GM23338 (cell line): ENCODE results near the gene SBF2. TPM values are rescaled to one million over a fixed set of nuclear protein-coding genes. Genes with fewer than 3 reads are reported as not detected.

Experiments used
- ATAC-seq: fragments of 200-7000 bp; cut with Tn5 transposase; 3 replicates; pipeline ENCODE4 v1.9.1; 2020
- DNase-seq: peaks from one replicate; pipeline ENCODE4 v3.0.0-alpha.2; 2015; ENCODE audit warnings: low spot score
- H2AFZ ChIP-seq: fragments of 200-600 bp; sonication (generic); 2 replicates; pipeline ENCODE4 v1.8.0; 2016; ENCODE audit warnings: antibody characterized with exemption, mild to moderate bottlenecking, moderate library complexity
- H3F3A ChIP-seq: fragments of 200-600 bp; sonication (generic); replicated peaks from 2 replicates; pipeline ENCODE4 v1.8.0; 2017; ENCODE audit warnings: antibody characterized with exemption, mixed run types, low read depth
- H3K27ac ChIP-seq: fragments of 200-600 bp; sonication (generic); 2 replicates; pipeline ENCODE4 v1.6.1; 2016; ENCODE audit warnings: low read depth
- H3K27me3 ChIP-seq: fragments of 200-600 bp; sonication (generic); 2 replicates; pipeline ENCODE4 v1.8.0; 2016; ENCODE audit warnings: mild to moderate bottlenecking, mixed run types, moderate library complexity; ENCODE audit not compliant: insufficient read depth
- H3K36me3 ChIP-seq: fragments of 200-600 bp; sonication (generic); 2 replicates; pipeline ENCODE4 v1.8.0; 2016; ENCODE audit warnings: mild to moderate bottlenecking; ENCODE audit not compliant: insufficient read depth
- H3K4me1 ChIP-seq: fragments of 200-600 bp; sonication (generic); 2 replicates; pipeline ENCODE4 v1.8.0; 2016; ENCODE audit warnings: mild to moderate bottlenecking, moderate library complexity; ENCODE audit not compliant: insufficient read depth
- H3K4me2 ChIP-seq: fragments of 200-600 bp; sonication (generic); 2 replicates; pipeline ENCODE4 v1.7.1; 2017; ENCODE audit warnings: mixed run types
- H3K4me3 ChIP-seq: fragments of 200-600 bp; sonication (generic); 2 replicates; pipeline ENCODE4 v1.6.1; 2016; ENCODE audit warnings: mixed run types
- H3K79me2 ChIP-seq: fragments of 200-600 bp; sonication (generic); replicated peaks from 2 replicates; pipeline ENCODE4 v1.8.0; 2017; ENCODE audit warnings: mild to moderate bottlenecking; ENCODE audit not compliant: insufficient read depth
- H3K9me2 ChIP-seq: fragments of 200-600 bp; sonication (generic); 2 replicates; pipeline ENCODE4 v1.8.0; 2017; ENCODE audit not compliant: insufficient read depth
- H4K20me1 ChIP-seq: fragments of 200-600 bp; sonication (generic); replicated peaks from 2 replicates; pipeline ENCODE4 v1.8.0; 2017; ENCODE audit warnings: mild to moderate bottlenecking; ENCODE audit not compliant: insufficient read depth
- H3K27ac Mint-ChIP-seq: 2 replicates; pipeline ENCODE4 v1.8.0; 2020; ENCODE audit warnings: inconsistent platforms, mild to moderate bottlenecking, moderate library complexity, mixed read lengths
- H3K27me3 Mint-ChIP-seq: 3 replicates; pipeline ENCODE4 v1.8.0; 2022; ENCODE audit warnings: low read depth, mild to moderate bottlenecking, moderate library complexity, mixed read lengths, inconsistent platforms; ENCODE audit not compliant: insufficient read depth, poor library complexity
- H3K36me3 Mint-ChIP-seq: 3 replicates; pipeline ENCODE4 v1.8.0; 2021; ENCODE audit warnings: low read depth, mild to moderate bottlenecking, inconsistent platforms, moderate library complexity, mixed read lengths
- H3K4me1 Mint-ChIP-seq: 3 replicates; pipeline ENCODE4 v1.8.0; 2020; ENCODE audit warnings: mild to moderate bottlenecking, inconsistent platforms, mixed read lengths
- H3K4me3 Mint-ChIP-seq: 3 replicates; pipeline ENCODE4 v1.8.0; 2021; ENCODE audit warnings: moderate library complexity, mild to moderate bottlenecking, inconsistent platforms, mixed read lengths
- H3K9me3 Mint-ChIP-seq: 3 replicates; pipeline ENCODE4 v1.8.0; 2020; ENCODE audit warnings: moderate library complexity, mild to moderate bottlenecking, inconsistent platforms, mixed read lengths
- CREB1 ChIP-seq: fragments of 250-450 bp; sonication (Bioruptor Pico); IDR thresholded peaks from 2 replicates; pipeline ENCODE4 v1.5.0; 2020; ENCODE audit warnings: low read depth, mild to moderate bottlenecking, moderate library complexity
- JUNB ChIP-seq: IDR thresholded peaks from one replicate; pipeline ENCODE4 v1.6.1; 2016; ENCODE audit warnings: antibody characterized with exemption; ENCODE audit not compliant: unreplicated experiment
- NANOG ChIP-seq: IDR thresholded peaks from 2 replicates; pipeline ENCODE4 v1.6.1; 2016; ENCODE audit warnings: antibody characterized with exemption, borderline replicate concordance
- POLR2AphosphoS5 ChIP-seq: IDR thresholded peaks from 2 replicates; pipeline ENCODE4 v1.6.1; 2016; ENCODE audit warnings: antibody characterized with exemption, low read depth
- ZNF114 ChIP-seq: fragments of 250-450 bp; sonication (Bioruptor Pico); IDR thresholded peaks from 2 replicates; pipeline ENCODE4 v1.5.0; 2020; ENCODE audit warnings: mild to moderate bottlenecking, moderate library complexity
- ZNF331 ChIP-seq: fragments of 250-450 bp; sonication (Bioruptor Pico); IDR thresholded peaks from 2 replicates; pipeline ENCODE4 v1.5.0; 2020; ENCODE audit warnings: low read depth, mild to moderate bottlenecking, moderate library complexity
- polyA plus RNA-seq: library from polyadenylated mRNA; unstranded; fragments of >200 nt; fragmentation: Nextera tagmentation; extraction: Ambion mirVana; gene quantifications from 2 replicates; pipeline ENCODE4 v1.2.1, GENCODE V29; 2016
- total RNA-seq: library from RNA; depleted of rRNA; stranded (reverse); fragments of >200 nt; shearing (Covaris generic); gene quantifications from 2 replicates; pipeline ENCODE4 v1.2.3, GENCODE V29; 2014
- TF ChIP-seq, protein P1 (sequence below): IDR thresholded peaks from 2 replicates; pipeline ENCODE4 v1.6.1; 2016; ENCODE audit warnings: antibody characterized with exemption
- TF ChIP-seq, protein P2 (sequence below): fragments of 250-450 bp; sonication (Bioruptor Pico); IDR thresholded peaks from 2 replicates; pipeline ENCODE4 v1.5.0; 2020; ENCODE audit warnings: mild to moderate bottlenecking, moderate library complexity
- TF ChIP-seq, protein P3 (sequence below), 2 experiments: fragments of 200-600 bp in 1 of 2; sonication (generic) in 1 of 2; conservative IDR thresholded peaks; 2 replicates each; pipeline versions ENCODE4 v1.5.1 to v1.6.1; 2016 to 2017; ENCODE audit warnings: antibody characterized with exemption in 2 of 2, low read depth in 2 of 2, mild to moderate bottlenecking in 2 of 2, moderate library complexity in 1 of 2

Gene SBF2
- total and polyA plus RNA-seq, 2 experiments from 2014 or later, result 25.6 to 53.5 TPM

DNA sequence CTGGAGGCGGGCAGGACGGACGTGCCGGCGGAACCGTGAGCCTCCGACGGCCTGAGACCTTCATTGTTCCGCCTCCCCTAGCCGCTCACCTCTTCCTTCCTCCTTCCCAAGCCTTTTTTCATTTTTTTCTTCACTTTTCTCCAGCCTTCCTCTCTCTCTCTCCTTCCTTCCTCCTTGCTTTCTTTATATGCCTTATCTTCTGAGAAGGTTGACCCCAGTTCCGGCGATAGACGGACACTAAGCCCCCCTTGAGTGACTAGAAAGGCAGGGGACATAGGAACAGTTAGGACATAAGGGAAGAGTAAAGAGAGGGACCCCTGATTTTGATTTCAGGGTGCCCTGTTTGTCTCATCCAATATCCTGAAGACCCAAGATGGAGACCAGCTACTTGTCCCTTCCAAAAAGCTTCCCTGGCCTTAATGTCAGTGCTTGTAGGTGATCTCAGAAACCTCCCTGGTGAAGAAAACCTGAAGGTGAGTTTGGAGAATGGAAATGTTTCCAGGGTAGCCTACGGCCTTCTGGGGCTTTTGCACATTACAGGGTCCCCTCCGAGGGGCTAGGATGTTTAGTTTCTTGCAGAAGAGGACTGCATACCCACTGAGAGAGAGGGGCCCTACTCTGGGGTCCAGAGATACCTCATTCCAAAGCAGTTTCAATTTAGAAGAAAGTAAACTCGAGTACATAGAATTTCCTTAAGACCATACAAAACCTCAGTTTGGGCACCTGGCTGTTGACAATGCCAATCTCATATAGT, 14.4 kb upstream of the SBF2 start:
- Histone ChIP-seq H3K27ac (peak overlapping the region; percentile 72; the same call in 1 of the 2 replicates), H3F3A (0 out of 2 replicates have a peak, but pooled peaks cover 17% of the 10 kb centered on the region), H3K27me3 (peaks cover 46% of the 10 kb centered on the region), H3K4me2 (peak overlapping the region; percentile 69), H4K20me1 (peaks cover 5% of the 10 kb centered on the region; the same call in 1 of the 2 replicates), H3K36me3 (no peaks in the 10 kb centered on the region), H3K79me2 (peaks cover 23% of the 10 kb centered on the region), H3K9me2 (no peaks in the 10 kb centered on the region), H3K4me1 (peaks cover 16% of the 10 kb centered on the region), H3K4me3 (peak overlapping the region; percentile 92), H2AFZ (no peak overlapping the region)
- TF ChIP-seq ZNF114 (CRISPR knock-in tag), result no peak
- TF ChIP-seq ZNF331 (CRISPR knock-in tag), result no peak
- peaks cover 39% of the 10 kb centered on the region for H3K27me3 Mint-ChIP-seq
- no peak for ATAC-seq
- H3K4me3 Mint-ChIP-seq, result peak overlapping the region; percentile 79
- no peak for DNase-seq
- peaks cover 28% of the 10 kb centered on the region for H3K4me1 Mint-ChIP-seq
- H3K36me3 Mint-ChIP-seq, result peaks cover 51% of the 10 kb centered on the region
- peak overlapping the region; percentile 91 for H3K27ac Mint-ChIP-seq
- H3K9me3 Mint-ChIP-seq, result peaks cover 20% of the 10 kb centered on the region

DNA sequence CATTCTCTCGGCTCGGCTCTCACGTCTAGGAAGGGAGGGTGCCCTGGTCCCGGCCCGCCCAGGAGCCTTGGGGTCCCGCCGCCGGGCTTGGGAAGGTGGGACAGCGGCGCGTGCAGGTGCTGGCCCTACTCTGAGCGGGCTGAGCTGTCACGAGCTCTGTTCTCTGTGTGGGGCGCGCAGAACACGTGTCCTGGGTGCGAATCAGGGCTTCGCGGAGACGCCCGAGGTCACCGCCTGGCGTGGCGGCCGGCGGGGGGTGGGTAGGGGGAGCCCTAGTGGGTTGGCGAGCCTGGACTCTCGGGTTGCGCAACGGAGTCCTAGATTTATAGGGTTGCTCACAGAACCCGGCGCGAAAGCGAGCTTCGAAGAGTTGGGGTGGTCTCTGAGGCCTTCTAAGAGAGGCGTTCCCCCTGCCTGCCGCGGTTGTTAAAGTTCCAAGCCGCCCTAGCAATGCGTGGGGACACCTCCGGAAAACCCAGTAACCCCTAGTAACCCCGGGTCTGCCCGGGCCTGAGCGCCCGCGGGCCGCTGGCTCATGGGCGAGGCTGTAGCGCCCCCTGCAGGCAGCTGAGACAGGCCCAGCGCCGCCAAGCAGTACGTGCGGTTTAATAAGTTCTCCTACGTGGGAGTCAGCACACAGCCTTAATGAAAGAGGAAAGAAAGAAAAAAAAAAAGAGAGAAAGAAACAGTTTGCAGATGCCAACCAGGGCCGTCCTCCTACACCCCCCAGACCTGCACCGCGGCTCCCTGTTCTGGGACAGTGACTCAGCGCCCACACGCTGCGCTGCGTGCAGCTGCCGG, 13.6 kb upstream of the SBF2 start:
- Histone ChIP-seq H2AFZ (no peak overlapping the region), H3K27me3 (peaks cover 54% of the 10 kb centered on the region), H3K79me2 (peaks cover 23% of the 10 kb centered on the region), H3K4me3 (peak overlapping the region; percentile 92), H3K4me2 (peak overlapping the region; percentile 69), H3K9me2 (no peaks in the 10 kb centered on the region), H3F3A (peaks cover 21% of the 10 kb centered on the region; the same call in 1 of the 2 replicates), H4K20me1 (peaks cover 5% of the 10 kb centered on the region; the same call in 1 of the 2 replicates), H3K27ac (peak overlapping the region; percentile 72), H3K4me1 (peaks cover 16% of the 10 kb centered on the region), H3K36me3 (no peaks in the 10 kb centered on the region)
- peaks cover 46% of the 10 kb centered on the region for H3K27me3 Mint-ChIP-seq
- H3K4me1 Mint-ChIP-seq, result peaks cover 28% of the 10 kb centered on the region
- peak; percentile 28 for ATAC-seq
- peak overlapping the region; percentile 91 for H3K27ac Mint-ChIP-seq
- DNase-seq, result peak; percentile 88
- TF ChIP-seq, protein P1, sequence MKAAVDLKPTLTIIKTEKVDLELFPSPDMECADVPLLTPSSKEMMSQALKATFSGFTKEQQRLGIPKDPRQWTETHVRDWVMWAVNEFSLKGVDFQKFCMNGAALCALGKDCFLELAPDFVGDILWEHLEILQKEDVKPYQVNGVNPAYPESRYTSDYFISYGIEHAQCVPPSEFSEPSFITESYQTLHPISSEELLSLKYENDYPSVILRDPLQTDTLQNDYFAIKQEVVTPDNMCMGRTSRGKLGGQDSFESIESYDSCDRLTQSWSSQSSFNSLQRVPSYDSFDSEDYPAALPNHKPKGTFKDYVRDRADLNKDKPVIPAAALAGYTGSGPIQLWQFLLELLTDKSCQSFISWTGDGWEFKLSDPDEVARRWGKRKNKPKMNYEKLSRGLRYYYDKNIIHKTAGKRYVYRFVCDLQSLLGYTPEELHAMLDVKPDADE, result no peak
- TF ChIP-seq ZNF331 (CRISPR knock-in tag) (no peak), JUNB (no peak), ZNF114 (CRISPR knock-in tag) (no peak), POLR2AphosphoS5 (peak; percentile 44; the same call in 1 of the 2 replicates), NANOG (no peak), CREB1 (0 out of 2 replicates have a peak, but pooled peaks have one; percentile 20)
- TF ChIP-seq, protein P2, sequence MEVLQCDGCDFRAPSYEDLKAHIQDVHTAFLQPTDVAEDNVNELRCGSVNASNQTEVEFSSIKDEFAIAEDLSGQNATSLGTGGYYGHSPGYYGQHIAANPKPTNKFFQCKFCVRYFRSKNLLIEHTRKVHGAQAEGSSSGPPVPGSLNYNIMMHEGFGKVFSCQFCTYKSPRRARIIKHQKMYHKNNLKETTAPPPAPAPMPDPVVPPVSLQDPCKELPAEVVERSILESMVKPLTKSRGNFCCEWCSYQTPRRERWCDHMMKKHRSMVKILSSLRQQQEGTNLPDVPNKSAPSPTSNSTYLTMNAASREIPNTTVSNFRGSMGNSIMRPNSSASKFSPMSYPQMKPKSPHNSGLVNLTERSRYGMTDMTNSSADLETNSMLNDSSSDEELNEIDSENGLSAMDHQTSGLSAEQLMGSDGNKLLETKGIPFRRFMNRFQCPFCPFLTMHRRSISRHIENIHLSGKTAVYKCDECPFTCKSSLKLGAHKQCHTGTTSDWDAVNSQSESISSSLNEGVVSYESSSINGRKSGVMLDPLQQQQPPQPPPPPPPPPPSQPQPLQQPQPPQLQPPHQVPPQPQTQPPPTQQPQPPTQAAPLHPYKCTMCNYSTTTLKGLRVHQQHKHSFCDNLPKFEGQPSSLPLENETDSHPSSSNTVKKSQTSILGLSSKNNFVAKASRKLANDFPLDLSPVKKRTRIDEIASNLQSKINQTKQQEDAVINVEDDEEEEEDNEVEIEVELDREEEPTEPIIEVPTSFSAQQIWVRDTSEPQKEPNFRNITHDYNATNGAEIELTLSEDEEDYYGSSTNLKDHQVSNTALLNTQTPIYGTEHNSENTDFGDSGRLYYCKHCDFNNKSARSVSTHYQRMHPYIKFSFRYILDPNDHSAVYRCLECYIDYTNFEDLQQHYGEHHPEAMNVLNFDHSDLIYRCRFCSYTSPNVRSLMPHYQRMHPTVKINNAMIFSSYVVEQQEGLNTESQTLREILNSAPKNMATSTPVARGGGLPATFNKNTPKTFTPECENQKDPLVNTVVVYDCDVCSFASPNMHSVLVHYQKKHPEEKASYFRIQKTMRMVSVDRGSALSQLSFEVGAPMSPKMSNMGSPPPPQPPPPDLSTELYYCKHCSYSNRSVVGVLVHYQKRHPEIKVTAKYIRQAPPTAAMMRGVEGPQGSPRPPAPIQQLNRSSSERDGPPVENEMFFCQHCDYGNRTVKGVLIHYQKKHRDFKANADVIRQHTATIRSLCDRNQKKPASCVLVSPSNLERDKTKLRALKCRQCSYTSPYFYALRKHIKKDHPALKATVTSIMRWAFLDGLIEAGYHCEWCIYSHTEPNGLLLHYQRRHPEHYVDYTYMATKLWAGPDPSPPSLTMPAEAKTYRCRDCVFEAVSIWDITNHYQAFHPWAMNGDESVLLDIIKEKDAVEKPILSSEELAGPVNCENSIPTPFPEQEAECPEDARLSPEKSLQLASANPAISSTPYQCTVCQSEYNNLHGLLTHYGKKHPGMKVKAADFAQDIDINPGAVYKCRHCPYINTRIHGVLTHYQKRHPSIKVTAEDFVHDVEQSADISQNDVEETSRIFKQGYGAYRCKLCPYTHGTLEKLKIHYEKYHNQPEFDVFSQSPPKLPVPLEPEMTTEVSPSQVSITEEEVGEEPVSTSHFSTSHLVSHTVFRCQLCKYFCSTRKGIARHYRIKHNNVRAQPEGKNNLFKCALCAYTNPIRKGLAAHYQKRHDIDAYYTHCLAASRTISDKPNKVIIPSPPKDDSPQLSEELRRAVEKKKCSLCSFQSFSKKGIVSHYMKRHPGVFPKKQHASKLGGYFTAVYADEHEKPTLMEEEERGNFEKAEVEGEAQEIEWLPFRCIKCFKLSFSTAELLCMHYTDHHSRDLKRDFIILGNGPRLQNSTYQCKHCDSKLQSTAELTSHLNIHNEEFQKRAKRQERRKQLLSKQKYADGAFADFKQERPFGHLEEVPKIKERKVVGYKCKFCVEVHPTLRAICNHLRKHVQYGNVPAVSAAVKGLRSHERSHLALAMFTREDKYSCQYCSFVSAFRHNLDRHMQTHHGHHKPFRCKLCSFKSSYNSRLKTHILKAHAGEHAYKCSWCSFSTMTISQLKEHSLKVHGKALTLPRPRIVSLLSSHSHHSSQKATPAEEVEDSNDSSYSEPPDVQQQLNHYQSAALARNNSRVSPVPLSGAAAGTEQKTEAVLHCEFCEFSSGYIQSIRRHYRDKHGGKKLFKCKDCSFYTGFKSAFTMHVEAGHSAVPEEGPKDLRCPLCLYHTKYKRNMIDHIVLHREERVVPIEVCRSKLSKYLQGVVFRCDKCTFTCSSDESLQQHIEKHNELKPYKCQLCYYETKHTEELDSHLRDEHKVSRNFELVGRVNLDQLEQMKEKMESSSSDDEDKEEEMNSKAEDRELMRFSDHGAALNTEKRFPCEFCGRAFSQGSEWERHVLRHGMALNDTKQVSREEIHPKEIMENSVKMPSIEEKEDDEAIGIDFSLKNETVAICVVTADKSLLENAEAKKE (CRISPR knock-in tag), result no peak
- TF ChIP-seq, protein P3, sequence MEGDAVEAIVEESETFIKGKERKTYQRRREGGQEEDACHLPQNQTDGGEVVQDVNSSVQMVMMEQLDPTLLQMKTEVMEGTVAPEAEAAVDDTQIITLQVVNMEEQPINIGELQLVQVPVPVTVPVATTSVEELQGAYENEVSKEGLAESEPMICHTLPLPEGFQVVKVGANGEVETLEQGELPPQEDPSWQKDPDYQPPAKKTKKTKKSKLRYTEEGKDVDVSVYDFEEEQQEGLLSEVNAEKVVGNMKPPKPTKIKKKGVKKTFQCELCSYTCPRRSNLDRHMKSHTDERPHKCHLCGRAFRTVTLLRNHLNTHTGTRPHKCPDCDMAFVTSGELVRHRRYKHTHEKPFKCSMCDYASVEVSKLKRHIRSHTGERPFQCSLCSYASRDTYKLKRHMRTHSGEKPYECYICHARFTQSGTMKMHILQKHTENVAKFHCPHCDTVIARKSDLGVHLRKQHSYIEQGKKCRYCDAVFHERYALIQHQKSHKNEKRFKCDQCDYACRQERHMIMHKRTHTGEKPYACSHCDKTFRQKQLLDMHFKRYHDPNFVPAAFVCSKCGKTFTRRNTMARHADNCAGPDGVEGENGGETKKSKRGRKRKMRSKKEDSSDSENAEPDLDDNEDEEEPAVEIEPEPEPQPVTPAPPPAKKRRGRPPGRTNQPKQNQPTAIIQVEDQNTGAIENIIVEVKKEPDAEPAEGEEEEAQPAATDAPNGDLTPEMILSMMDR (conservative IDR thresholded peaks at IDR 0.05; ENCODE audit: low read depth in 2 of 2), result peak; percentile 82 to 100
- peaks cover 50% of the 10 kb centered on the region for H3K36me3 Mint-ChIP-seq
- H3K4me3 Mint-ChIP-seq, result peak overlapping the region; percentile 79
- H3K9me3 Mint-ChIP-seq, result peaks cover 18% of the 10 kb centered on the region
